ENCODE measurements around the gene PIWIL1.

DNA sequence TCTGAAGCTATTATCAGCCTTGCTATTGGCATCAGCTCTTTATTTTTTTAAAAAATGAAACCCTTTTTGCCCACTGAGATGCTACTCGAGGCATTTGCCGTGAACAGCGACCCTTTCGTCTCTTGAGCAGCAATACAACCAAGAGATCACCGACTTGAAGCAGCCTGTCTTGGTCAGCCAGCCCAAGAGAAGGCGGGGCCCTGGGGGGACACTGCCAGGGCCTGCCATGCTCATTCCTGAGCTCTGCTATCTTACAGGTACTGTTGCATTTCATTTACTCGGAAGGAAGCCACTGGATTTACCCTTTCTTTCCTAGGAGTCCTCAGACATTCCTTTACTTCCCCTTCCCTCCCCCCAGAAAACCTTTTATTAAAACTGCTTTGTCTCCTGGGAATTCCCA, 16.7 kb downstream of the PIWIL1 start:
- no peak for TF ChIP-seq EZH2 (IDR thresholded peaks at IDR 0.05; ENCODE audit: low read length, missing control alignments)
- TF ChIP-seq, protein P1, sequence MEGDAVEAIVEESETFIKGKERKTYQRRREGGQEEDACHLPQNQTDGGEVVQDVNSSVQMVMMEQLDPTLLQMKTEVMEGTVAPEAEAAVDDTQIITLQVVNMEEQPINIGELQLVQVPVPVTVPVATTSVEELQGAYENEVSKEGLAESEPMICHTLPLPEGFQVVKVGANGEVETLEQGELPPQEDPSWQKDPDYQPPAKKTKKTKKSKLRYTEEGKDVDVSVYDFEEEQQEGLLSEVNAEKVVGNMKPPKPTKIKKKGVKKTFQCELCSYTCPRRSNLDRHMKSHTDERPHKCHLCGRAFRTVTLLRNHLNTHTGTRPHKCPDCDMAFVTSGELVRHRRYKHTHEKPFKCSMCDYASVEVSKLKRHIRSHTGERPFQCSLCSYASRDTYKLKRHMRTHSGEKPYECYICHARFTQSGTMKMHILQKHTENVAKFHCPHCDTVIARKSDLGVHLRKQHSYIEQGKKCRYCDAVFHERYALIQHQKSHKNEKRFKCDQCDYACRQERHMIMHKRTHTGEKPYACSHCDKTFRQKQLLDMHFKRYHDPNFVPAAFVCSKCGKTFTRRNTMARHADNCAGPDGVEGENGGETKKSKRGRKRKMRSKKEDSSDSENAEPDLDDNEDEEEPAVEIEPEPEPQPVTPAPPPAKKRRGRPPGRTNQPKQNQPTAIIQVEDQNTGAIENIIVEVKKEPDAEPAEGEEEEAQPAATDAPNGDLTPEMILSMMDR (conservative IDR thresholded peaks at IDR 0.05 in 1 of 2, IDR thresholded peaks at IDR 0.05 in 1 of 2; ENCODE audit: low read depth in 1 of 2, low read length in 2 of 2): no peak

All from fibroblast of lung (primary cell).